K562 (cell line): ENCODE data around the gene SLC35A2. TPM values are rescaled to one million over a fixed set of nuclear protein-coding genes. Genes with fewer than 3 reads are reported as not detected.

Source experiments
- ATAC-seq: fragments of 200-7000 bp; cut with Tn5 transposase; 3 replicates; pipeline ENCODE4 v1.9.1; 2020; ENCODE audit warnings: moderate library complexity
- BruUV-seq: library from RNA; stranded (reverse); fragments of 400-500 nt; replicated peaks from 2 replicates; lab custom pipeline; 2021; lab: Mats Ljungman, UMichigan
- CTCF ChIA-PET: fragments of 300-600 bp; formaldehyde crosslinking; extraction: SDS; loops from one replicate; lab custom pipeline; 2021; ENCODE audit warnings: low intra/inter-chr PET ratio; lab: Yijun Ruan, JAX
- POLR2A ChIA-PET: fragments of 300-600, 350-650 bp; sonication (Branson Sonifier 250); formaldehyde crosslinking; extraction: SDS; loops from one replicate; lab custom pipeline; 2021; ENCODE audit warnings: antibody characterized with exemption, inconsistent platforms; lab: Yijun Ruan, JAX
- DNase-seq, 4 experiments: peaks; one replicate each; pipeline versions ENCODE4 v3.0.0 to v3.0.0-alpha.2; 2011 to 2018; ENCODE audit warnings: low spot score in 3 of 4, mixed read lengths in 3 of 4; ENCODE audit errors: extremely low read depth in 1 of 4
- FAIRE-seq: peaks from 2 replicates; lab custom pipeline; 2011; peaks lifted over from hg19 to GRCh38; lab: Jason Lieb, UNC
- H2AFZ ChIP-seq: 2 replicates; pipeline ENCODE4 v1.6.0; 2011; ENCODE audit warnings: low read depth, low read length, control low read depth, inconsistent platforms
- H3K27ac ChIP-seq: fragments of 200-600 bp; 3 replicates; pipeline ENCODE4 v1.8.0; 2011; ENCODE audit warnings: low read depth, mild to moderate bottlenecking, control low read depth, inconsistent platforms, low read length, moderate library complexity, mixed read lengths; ENCODE audit errors: extremely low read depth
- H3K27me3 ChIP-seq, 2 experiments: fragments of 300-600 bp in 1 of 2; 2 replicates in 1 of 2; 3 replicates in 1 of 2; pipeline versions ENCODE4 v1.6.0 to v1.8.0; 2011; ENCODE audit warnings: inconsistent platforms in 2 of 2, low read length in 2 of 2, mild to moderate bottlenecking in 1 of 2, mixed read lengths in 1 of 2, moderate library complexity in 1 of 2; ENCODE audit not compliant: control insufficient read depth in 2 of 2, insufficient read depth in 2 of 2
- H3K36me3 ChIP-seq: fragments of 300-600 bp; 3 replicates; pipeline ENCODE4 v1.8.0; 2011; ENCODE audit warnings: mild to moderate bottlenecking, low read length, inconsistent platforms; ENCODE audit not compliant: control insufficient read depth, insufficient read depth
- H3K4me1 ChIP-seq, 2 experiments: fragments of 200-600 bp in 1 of 2; replicated peaks in 1 of 2; 2 replicates in 1 of 2; 3 replicates in 1 of 2; pipeline versions ENCODE4 v1.5.1 to v1.8.0; 2011; ENCODE audit warnings: inconsistent platforms in 2 of 2, low read length in 2 of 2, mild to moderate bottlenecking in 1 of 2, mixed read lengths in 1 of 2, moderate library complexity in 1 of 2; ENCODE audit not compliant: control insufficient read depth in 2 of 2, insufficient read depth in 2 of 2
- H3K4me2 ChIP-seq: 2 replicates; pipeline ENCODE4 v1.6.1; 2011; ENCODE audit warnings: low read length, control low read depth, inconsistent platforms, mixed read lengths; ENCODE audit not compliant: insufficient read depth
- H3K4me3 ChIP-seq: fragments of 200-600 bp; sonication (generic), shearing (Covaris generic); 2 replicates; pipeline ENCODE4 v1.5.1; 2016; ENCODE audit warnings: control low read depth, inconsistent platforms
- H3K79me2 ChIP-seq: fragments of 200-600 bp; 3 replicates; pipeline ENCODE4 v1.8.0; 2011; ENCODE audit warnings: low read length, inconsistent platforms; ENCODE audit not compliant: control insufficient read depth, insufficient read depth
- H3K9ac ChIP-seq, 2 experiments: 2 replicates each; pipeline versions ENCODE4 v1.6.0 to v1.6.1; 2011; ENCODE audit warnings: low read depth in 2 of 2, low read length in 2 of 2, control low read depth in 1 of 2, inconsistent platforms in 1 of 2, mild to moderate bottlenecking in 1 of 2, mixed read lengths in 1 of 2; ENCODE audit not compliant: insufficient read depth in 1 of 2
- H3K9me1 ChIP-seq: one replicate; pipeline ENCODE4 v1.6.0; 2011; ENCODE audit warnings: inconsistent platforms, mild to moderate bottlenecking, low read length, moderate library complexity; ENCODE audit not compliant: control insufficient read depth, insufficient read depth
- H3K9me3 ChIP-seq: replicated peaks from 2 replicates; pipeline ENCODE4 v1.5.1; 2011; ENCODE audit warnings: low read depth, low read length, inconsistent platforms; ENCODE audit not compliant: control insufficient read depth, insufficient read depth
- H4K20me1 ChIP-seq: replicated peaks from 2 replicates; pipeline ENCODE4 v1.6.1; 2011; ENCODE audit warnings: low read length, inconsistent platforms, mixed read lengths; ENCODE audit not compliant: control insufficient read depth, insufficient read depth
- AFF1 ChIP-seq, 2 experiments: fragments of 450-650 bp; IDR thresholded peaks; 2 replicates each; pipeline ENCODE4 v1.6.1; 2018; ENCODE audit warnings: mild to moderate bottlenecking in 2 of 2, low read depth in 1 of 2; ENCODE audit not compliant: partially characterized antibody in 2 of 2
- BRD4 ChIP-seq: fragments of 200-600 bp; sonication (generic); IDR thresholded peaks from 2 replicates; pipeline ENCODE4 v1.6.1; 2017; ENCODE audit warnings: inconsistent platforms
- HMGXB4 ChIP-seq: sonication (generic); formaldehyde crosslinking; IDR thresholded peaks from 2 replicates; pipeline ENCODE4 v1.8.1; 2023; ENCODE audit warnings: mild to moderate bottlenecking, missing genetic modification reagents
- KDM5B ChIP-seq: fragments of 200-600 bp; sonication (generic); IDR thresholded peaks from 2 replicates; pipeline ENCODE4 v1.6.1; 2012; ENCODE audit warnings: low read depth, mild to moderate bottlenecking, moderate library complexity, low read length, control low read depth, inconsistent platforms; ENCODE audit not compliant: insufficient replicate concordance
- MTA3 ChIP-seq: fragments of 450-650 bp; formaldehyde crosslinking; IDR thresholded peaks from 2 replicates; pipeline ENCODE4 v1.6.1; 2017; ENCODE audit warnings: mild to moderate bottlenecking, borderline replicate concordance
- POLR3A ChIP-seq: IDR thresholded peaks from 2 replicates; pipeline ENCODE4 v1.6.1; 2011; ENCODE audit warnings: borderline replicate concordance, mild to moderate bottlenecking, moderate library complexity; ENCODE audit not compliant: insufficient read length, insufficient read depth; ENCODE audit errors: extremely low read depth
- PTBP1 ChIP-seq: fragments of 200-400 bp; formaldehyde crosslinking; IDR thresholded peaks from 2 replicates; pipeline ENCODE4 v1.6.1; 2017; ENCODE audit warnings: low read depth, low read length
- RCOR1 ChIP-seq, 2 experiments: IDR thresholded peaks; 2 replicates each; pipeline ENCODE4 v1.6.1; 2012; ENCODE audit warnings: low read depth in 2 of 2, low read length in 2 of 2, borderline replicate concordance in 1 of 2, improper control_type of control experiment in 1 of 2
- SOX6 ChIP-seq: fragments of 450-650 bp; IDR thresholded peaks from 2 replicates; pipeline ENCODE4 v1.6.1; 2014; ENCODE audit warnings: mild to moderate bottlenecking
- STAT5A ChIP-seq: IDR thresholded peaks from 2 replicates; pipeline ENCODE4 v1.6.1; 2012; ENCODE audit warnings: low read length, inconsistent platforms, borderline replicate concordance
- THAP12 ChIP-seq: fragments of 250-450 bp; sonication (Bioruptor Pico); IDR thresholded peaks from 2 replicates; pipeline ENCODE4 v1.9.0; 2021; ENCODE audit warnings: mild to moderate bottlenecking, inconsistent platforms
- ZNF347 ChIP-seq: fragments of 450-650 bp; formaldehyde crosslinking; IDR thresholded peaks from 2 replicates; pipeline ENCODE4 v1.4.0; 2020; ENCODE audit warnings: low read depth, mild to moderate bottlenecking, moderate library complexity
- ZNF444 ChIP-seq: fragments of 250-450 bp; sonication (Bioruptor Pico); IDR thresholded peaks from 2 replicates; pipeline ENCODE4 v1.4.0; 2020; ENCODE audit warnings: mild to moderate bottlenecking, moderate library complexity
- ZNF561 ChIP-seq: fragments of 450-650 bp; formaldehyde crosslinking; conservative IDR thresholded peaks from 2 replicates; pipeline ENCODE4 v1.4.0; 2020; ENCODE audit warnings: mild to moderate bottlenecking, moderate library complexity
- WGBS: fragments of 100-300 bp; shearing (Covaris generic); methylation state at CpG from one replicate; pipeline ENCODE4 v1.1.6; 2016; ENCODE audit warnings: low coverage, mixed read lengths; ENCODE audit not compliant: insufficient coverage; ENCODE audit errors: missing lambda C conversion rate; 5-methylcytosine and 5-hydroxymethylcytosine counted together
- in situ Hi-C: fragments of 300-500 bp; cut with MboI; formaldehyde crosslinking; loops from 4 replicates; pipeline ENCODE4 v1.15.0; 2018; ENCODE audit warnings: inconsistent platforms, mixed read lengths
- intact Hi-C: fragments of 100-400 bp; cut with micrococcal nuclease; formaldehyde crosslinking; loops from 2 replicates; pipeline ENCODE4 v1.14.2; 2022
- polyA plus RNA-seq, 8 experiments: library from polyadenylated mRNA; depleted of rRNA in 4 of 8; stranded (reverse) in 5 of 8; unstranded in 3 of 8; fragments of >200 nt; fragmentation: Nextera tagmentation in 2 of 8; fragmentation: Illumina TruSeq in 1 of 8; extraction: Ambion mirVana in 2 of 8; extraction: Trizol in 1 of 8; gene quantifications; 2 replicates each; pipeline versions ENCODE4 v1.2.1 to v1.2.3, GENCODE V29; 2011 to 2014; ENCODE audit warnings: inconsistent platforms in 1 of 8, missing spikeins in 1 of 8
- total RNA-seq, 7 experiments: library from RNA; depleted of rRNA in 6 of 7; stranded (reverse); fragments of >200 nt in 6 of 7; fragmentation: Illumina TruSeq in 2 of 7; extraction: Trizol in 2 of 7; gene quantifications; 2 replicates each; pipeline versions ENCODE4 v1.2.1 to v1.2.3, GENCODE V29; 2011 to 2021; ENCODE audit warnings: low replicate concordance in 1 of 7

The SLC35A2 gene
- total and polyA plus RNA-seq, 9 of the 15 experiments (the other 6 are each of a cell fraction or from before 2014, with no cell fraction given) = 3.3 to 38.9 (median 20.0) TPM

GRCh38 chrX:48957477-48957826 is 46.0 kb upstream of the SLC35A2 start, which contains the start of gene OTUD5:
OTUD5 (minus strand) TSS chrX:48957607; CDS start chrX:48957570, 37 bp downstream.
- Histone ChIP-seq H3K4me3 (peak within 1 kb of the TSS; percentile 84), H3K79me2 (peaks cover 67% of the 10 kb centered on the region), H3K4me1 (peaks cover 29 to 58% of the 10 kb centered on the region in 2 experiments), H3K9me1 (peaks cover 8% of the 10 kb centered on the region), H3K36me3 (peaks cover 44% of the 10 kb centered on the region), H3K27ac (peak within 1 kb of the TSS; percentile 98), H3K9me3 (no peaks in the 10 kb centered on the region), H2AFZ (peak within 1 kb of the TSS; percentile 94), H4K20me1 (peaks cover 12% of the 10 kb centered on the region; the same call in 1 of the 2 replicates), H3K9ac (peak within 1 kb of the TSS; percentile 95 to 96), H3K27me3 (no peaks in the 10 kb centered on the region; a peak in 1 of 5 replicates), H3K4me2 (peak within 1 kb of the TSS; percentile 95)
- 0% methylated on average over 24 of the region's 53 CpGs for WGBS
- DNase-seq = peak in 3 of 4 experiments; percentile 66 to 85 (median 77)
- in situ Hi-C loops (no loop called here), intact Hi-C loops (loop anchor here (2.0 to 10.0 kb wide), 3 partner anchors 45 to 217 kb away; partner anchors contain the start of genes GRIPAP1 and PLP2)
- FAIRE-seq = no peak
- ATAC-seq = peak; percentile 40
- POLR2A ChIA-PET = interaction anchor here (0.6 to 1.7 kb wide), 8 partner anchors 11 to 233 kb away, joined by 3 to 11 read pairs (median 3); no protein-coding TSS in a partner anchor
- CTCF ChIA-PET = interaction anchor here (0.6 kb wide), 1 partner anchor 385 kb away, joined by 4 read pairs; no protein-coding TSS in a partner anchor
- BruUV-seq = no TSS peak
- TF ChIP-seq THAP12 (CRISPR knock-in tag) (no peak), SOX6 (no peak), POLR3A (no peak), HMGXB4 (CRISPR knock-in tag) (no peak), ZNF444 (CRISPR knock-in tag) (no peak), STAT5A (no peak), BRD4 (0 out of 2 replicates have a peak, but pooled peaks have one; percentile 40), RCOR1 (IDR thresholded peaks at IDR 0.05; ENCODE audit: borderline replicate concordance in 1 of 2, low read depth in 2 of 2, low read length in 2 of 2) (no peak), ZNF347 (CRISPR knock-in tag) (no peak), PTBP1 (no peak), AFF1 (IDR thresholded peaks at IDR 0.05; ENCODE audit: low read depth in 1 of 2, partially characterized antibody in 2 of 2) (peak in 1 of 2 experiments; percentile 54), KDM5B (peak; percentile 2), ZNF561 (no peak), MTA3 (peak; percentile 19)
